ENCODE results near the gene RANBP17.

DNA sequence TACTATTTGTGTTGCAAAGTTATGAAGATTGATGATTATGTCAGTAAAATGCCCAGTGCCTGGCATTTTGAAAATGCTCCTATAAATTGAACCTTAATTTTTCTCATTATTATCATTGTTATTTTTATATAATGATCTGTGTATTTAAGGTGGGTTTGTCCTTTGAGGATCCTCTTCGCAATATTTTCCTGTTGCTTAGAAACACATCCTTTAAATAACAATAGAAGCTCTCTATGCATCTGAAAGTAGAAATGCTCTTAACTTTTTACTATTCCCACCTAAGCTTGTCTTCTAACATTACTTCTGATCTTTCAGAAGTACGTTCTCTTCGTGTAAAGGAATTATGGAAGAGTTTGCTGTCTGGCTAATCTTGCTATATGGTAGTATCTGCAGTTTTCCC is 232.5 kb downstream of the RANBP17 start:
- TF ChIP-seq CTCF (IDR thresholded peaks at IDR 0.05): no peak
- no peak for TF ChIP-seq POLR2A (IDR thresholded peaks at IDR 0.05)

All from lower leg skin (tissue), 3 donors.